ENCODE measurements around the gene POLR2I.

POLR2I gene

DNA sequence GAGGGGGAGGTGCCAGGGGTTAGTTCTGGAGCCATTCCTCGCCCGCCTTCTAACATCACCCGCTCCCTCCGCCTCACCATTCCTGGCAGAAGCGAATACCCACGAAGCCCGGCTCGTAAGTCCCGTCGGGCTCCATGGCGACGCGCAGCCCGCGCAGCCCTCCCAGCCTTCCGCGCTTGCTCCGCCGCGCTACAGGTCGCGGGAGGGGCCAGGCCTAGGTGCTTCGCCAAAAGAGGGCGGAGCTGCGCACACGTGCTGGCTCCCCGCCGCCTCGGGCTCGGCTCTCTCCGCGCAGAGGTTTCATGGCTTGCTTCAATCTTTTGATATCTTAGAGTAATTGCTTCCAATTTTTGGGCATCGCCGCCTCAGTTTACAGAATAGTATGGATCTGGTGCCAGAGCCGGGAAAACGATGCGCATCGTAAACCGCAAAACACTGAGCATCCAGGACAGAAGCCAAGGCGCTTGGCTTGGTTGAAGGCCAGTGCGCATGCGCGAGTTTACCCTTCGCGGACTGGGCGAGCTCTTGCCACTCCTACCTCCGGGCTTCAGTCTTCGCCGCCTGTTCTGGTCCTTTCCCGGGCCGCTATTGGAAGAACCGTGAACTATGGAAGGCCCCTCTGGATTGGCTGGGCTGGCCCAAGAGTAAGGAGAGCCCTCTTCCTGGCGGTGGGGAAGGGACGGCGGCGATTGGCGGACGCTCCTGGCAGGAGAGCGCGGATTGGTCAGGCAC, at the start of gene POLR2I:
TSS of gene POLR2I (minus strand) at position 155 of the 732 bp plus-strand sequence. CDS start at position 136, 19 bp downstream.
- peak within 1 kb of the TSS; percentile 91 for H3K27ac ChIP-seq
- TF ChIP-seq ZFX (IDR thresholded peaks at IDR 0.05), result no peak
- TF ChIP-seq, protein P1, sequence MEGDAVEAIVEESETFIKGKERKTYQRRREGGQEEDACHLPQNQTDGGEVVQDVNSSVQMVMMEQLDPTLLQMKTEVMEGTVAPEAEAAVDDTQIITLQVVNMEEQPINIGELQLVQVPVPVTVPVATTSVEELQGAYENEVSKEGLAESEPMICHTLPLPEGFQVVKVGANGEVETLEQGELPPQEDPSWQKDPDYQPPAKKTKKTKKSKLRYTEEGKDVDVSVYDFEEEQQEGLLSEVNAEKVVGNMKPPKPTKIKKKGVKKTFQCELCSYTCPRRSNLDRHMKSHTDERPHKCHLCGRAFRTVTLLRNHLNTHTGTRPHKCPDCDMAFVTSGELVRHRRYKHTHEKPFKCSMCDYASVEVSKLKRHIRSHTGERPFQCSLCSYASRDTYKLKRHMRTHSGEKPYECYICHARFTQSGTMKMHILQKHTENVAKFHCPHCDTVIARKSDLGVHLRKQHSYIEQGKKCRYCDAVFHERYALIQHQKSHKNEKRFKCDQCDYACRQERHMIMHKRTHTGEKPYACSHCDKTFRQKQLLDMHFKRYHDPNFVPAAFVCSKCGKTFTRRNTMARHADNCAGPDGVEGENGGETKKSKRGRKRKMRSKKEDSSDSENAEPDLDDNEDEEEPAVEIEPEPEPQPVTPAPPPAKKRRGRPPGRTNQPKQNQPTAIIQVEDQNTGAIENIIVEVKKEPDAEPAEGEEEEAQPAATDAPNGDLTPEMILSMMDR (conservative IDR thresholded peaks at IDR 0.05), result no peak

DNA sequence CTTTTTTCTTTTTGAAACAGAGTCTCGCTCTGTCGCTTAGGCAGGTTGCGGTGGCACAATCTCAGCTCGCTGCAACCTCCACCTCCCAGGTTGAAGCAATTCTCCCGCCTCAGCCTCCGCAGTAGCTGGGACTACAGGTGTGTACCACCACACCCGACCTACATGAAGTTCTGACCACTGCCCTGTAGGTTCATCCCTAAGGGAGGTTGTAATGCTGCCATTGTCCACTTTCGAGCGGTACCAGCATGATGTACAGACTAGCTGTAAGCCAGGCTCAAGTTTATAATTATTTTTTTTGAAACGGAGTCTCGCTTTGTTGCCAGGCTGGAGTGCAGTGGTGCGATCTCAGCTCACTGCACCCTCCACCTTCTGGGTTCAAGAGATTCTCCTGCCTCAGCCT, 49.1 kb upstream of the POLR2I start:
- no peak overlapping the region for H3K27ac ChIP-seq
- TF ChIP-seq ZFX (IDR thresholded peaks at IDR 0.05), result no peak
- TF ChIP-seq, protein P1 (conservative IDR thresholded peaks at IDR 0.05), result no peak

DNA sequence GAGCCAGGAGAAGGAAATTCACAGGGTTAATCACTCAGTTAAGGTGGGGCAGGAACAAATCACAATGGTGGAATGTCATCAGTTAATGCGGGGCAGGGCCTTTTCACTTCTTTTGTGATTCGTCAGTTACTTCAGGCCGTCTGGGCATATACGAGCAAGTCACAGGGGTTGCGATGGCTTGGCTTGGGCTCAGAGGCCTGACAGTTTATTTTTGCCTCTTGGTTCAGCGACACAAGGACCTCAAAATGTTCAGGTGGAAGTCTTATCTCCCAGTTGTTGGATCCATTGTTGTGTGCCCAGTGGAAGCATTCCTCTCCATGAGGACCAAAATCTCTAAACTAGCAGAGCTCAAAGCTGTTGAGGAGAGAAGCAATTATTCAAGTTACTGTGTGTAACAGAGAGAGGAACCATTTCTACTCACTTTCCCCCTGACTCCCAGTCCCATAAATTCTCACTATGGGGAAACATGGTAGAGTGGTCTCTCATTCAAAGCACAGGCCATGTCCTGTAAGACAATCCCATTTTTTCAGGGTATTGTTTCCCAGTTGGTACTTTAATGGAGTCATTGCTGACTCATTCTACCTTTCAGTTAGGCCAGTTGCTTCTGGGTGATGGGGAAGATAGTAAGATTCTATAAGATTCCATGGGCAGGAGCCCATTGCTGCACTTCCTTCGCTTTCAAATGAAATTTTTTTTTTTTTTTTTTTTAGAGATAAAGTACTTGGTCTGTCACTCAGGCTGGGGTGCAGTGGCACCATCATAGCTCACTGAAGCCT, 46.3 kb upstream of the POLR2I start:
- TF ChIP-seq, protein P1 (conservative IDR thresholded peaks at IDR 0.05), result no peak
- no peak for TF ChIP-seq ZFX (IDR thresholded peaks at IDR 0.05)
- no peak overlapping the region for H3K27ac ChIP-seq

DNA sequence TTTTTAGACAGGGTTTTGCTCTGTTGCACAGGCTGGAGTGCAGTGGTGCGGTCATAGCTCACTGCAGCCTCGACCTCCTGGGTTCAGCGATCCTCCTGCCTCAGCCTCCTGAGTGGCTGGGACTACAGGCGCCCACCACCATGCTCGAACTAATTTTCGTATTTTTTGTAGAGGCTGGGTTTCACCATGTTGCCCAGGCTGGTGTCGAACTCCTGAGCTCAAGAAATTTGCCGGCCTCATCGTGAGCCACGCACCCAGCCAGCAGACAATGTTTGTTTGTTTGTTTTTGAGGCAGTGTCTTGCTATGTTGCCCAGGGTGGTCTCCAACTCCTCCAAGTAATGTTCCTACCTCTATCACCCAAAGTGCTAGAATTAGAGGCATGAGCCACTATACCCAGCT, 38.5 kb upstream of the POLR2I start:
- TF ChIP-seq, protein P1 (conservative IDR thresholded peaks at IDR 0.05), result no peak
- TF ChIP-seq ZFX (IDR thresholded peaks at IDR 0.05), result no peak

DNA sequence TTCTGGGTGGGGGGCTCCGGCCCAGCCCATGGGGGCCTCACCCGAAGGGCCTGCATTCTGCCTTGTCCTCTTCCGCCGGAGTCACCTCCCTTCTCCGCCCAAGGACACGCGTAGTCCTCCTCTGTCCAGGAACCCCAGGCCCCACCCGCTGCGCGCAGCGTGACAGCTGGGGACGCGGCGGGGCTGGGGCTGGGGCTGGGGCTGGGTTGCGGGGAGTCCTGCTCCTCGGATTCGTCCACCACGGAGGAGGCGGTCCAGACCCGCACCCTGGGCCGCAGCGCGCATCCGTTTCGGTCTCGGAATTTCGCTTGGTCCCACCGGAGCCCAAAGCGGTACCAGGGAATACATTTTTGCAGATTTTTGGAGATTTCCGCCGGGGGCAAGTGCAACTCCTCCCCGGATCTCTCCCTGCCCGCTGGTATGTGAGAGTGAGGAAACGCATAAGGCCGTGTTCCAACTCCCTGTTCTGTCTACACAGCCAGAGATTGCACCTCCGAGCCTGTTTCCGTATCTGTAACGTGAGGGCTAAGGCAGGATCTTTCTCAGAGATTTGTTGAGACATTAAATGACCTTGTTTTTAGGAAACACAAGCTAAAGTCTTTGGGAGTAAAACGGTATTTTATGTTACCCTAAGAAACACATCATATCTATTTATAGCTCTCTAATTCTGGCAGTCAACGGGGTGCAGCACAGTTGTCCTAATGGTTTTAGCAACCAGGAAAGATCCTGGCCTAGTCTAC, 37.8 kb upstream of the POLR2I start, which contains the start of gene COX7A1:
TSS of gene COX7A1 (minus strand) at position 96 of the 740 bp plus-strand sequence. CDS start at position 56, 40 bp downstream.
- H3K27ac ChIP-seq, result no peak within 1 kb of the TSS
- TF ChIP-seq, protein P1 (conservative IDR thresholded peaks at IDR 0.05), result no peak
- no peak for TF ChIP-seq ZFX (IDR thresholded peaks at IDR 0.05)

More for the DNA sequence above, 38.5 kb upstream of the POLR2I start:
- H3K27ac ChIP-seq, result no peak overlapping the region

DNA sequence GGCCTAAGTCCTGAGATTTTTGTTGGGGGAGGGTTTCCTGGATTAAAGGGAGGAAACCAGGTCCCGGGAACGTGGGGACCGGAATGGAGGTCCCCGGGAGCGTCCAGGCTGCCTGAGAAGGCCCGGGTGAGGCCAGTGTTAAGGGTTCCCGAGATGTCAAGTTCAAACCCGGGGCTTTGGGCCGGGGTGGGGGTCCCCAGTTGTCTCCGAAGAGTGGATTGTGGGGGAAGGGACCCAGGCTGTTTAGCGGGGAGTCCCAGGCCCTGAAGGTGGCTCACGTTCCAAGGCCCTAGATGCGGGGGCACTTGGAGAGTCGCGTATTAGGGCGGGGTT, 37.3 kb upstream of the POLR2I start:
- TF ChIP-seq, protein P1 (conservative IDR thresholded peaks at IDR 0.05), result no peak
- no peak for TF ChIP-seq ZFX (IDR thresholded peaks at IDR 0.05)
- H3K27ac ChIP-seq, result no peak overlapping the region
